GM12872 (cell line): ENCODE data around the gene NDUFV1.

Experiments used
- CTCF ChIP-seq: IDR thresholded peaks from 3 replicates; pipeline ENCODE4 v1.5.1; 2011; ENCODE audit warnings: low read depth, mild to moderate bottlenecking, low read length, moderate library complexity; ENCODE audit not compliant: insufficient read depth

NDUFV1 gene

GRCh38 chr11:67611165-67611564, 4.4 kb downstream of the NDUFV1 start:
- TF ChIP-seq CTCF, result no peak

GRCh38 chr11:67611704-67612587, 5.2 kb downstream of the NDUFV1 start:
- no peak for TF ChIP-seq CTCF

GRCh38 chr11:67612751-67613150, 6.0 kb downstream of the NDUFV1 start:
- no peak for TF ChIP-seq CTCF

GRCh38 chr11:67613313-67613959, 6.7 kb downstream of the NDUFV1 start:
- no peak for TF ChIP-seq CTCF

GRCh38 chr11:67613960-67614715, 7.4 kb downstream of the NDUFV1 start:
- TF ChIP-seq CTCF, result peak; percentile 64

- TF ChIP-seq CTCF, result peak; percentile 76
Measured at GRCh38 chr11:67614730-67615714, 8.3 kb downstream of the NDUFV1 start.
